ENCODE data around the gene ST7.

ST7 gene

DNA sequence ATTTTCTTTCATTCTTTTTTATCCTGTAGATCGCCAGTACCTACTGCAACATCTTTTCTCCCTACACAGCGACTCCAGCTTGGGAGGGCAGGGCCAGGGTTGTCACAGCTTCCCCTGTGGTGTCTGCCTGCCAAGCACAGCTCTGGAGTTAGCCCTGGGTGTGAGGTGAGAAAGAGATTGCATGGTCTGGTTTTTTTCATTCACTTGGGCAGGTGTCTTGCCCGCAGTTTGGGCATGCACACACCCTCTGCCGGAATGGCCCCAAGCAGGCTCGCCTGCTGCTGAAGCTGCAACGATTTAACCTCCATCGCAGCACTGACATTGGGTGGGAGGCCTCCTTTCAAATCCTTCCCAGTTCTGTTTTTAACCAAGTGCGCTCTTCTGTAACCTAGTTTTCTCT is 236.8 kb downstream of the ST7 start:
- DNase-seq (ENCODE audit: low read depth, low spot score): no peak

DNA sequence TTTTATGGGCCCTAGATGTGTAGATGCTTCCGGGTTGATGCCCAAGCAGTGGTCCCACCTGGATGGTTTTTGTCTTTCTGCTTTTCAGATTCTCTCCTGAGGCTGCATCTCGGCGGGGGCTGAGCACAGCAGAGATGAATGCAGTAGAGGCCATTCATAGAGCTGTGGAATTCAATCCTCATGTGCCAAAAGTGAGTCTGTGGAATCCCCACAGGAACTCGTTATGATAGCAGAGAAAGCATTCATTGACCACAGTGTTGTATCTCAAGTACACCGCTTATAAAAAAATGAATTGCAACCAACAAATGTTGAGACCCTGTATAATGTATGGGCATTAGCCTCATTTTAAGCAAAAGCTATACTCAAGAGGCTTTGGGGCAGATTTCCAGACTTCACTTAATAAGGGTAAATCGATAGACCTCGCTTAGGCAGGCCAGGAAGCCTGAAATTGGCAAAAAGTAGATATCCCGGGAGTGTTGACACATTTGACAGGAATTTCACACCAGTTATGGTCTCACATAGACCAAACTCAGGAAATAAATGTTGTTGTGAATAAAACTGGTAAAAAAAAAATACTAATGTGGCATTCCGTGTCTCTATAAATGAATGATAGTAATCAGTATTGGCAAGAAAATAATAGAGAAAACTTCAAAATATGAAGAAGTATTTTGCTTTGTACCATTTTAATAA is 237.6 kb downstream of the ST7 start:
- no peak for DNase-seq (ENCODE audit: low read depth, low spot score)

DNA sequence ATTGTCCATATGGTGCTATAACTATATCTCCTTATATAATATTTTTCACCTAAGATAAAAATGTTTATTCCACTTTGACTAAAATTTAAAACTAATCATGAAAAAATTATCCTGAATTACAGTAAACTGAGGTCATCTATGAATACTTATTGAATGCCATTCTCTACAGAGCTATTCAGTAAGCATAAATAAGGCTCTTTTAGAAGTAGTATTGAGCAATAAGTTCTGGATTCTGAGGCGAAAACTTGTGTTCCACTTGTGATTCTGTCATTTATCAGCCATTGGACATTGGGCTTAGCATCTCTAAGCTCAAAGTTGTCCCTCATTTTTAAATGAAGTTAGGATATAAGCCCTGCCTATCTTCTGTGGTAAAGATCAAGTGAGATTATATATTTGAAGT is 238.8 kb downstream of the ST7 start:
- no peak for DNase-seq (ENCODE audit: low read depth, low spot score)

- DNase-seq (ENCODE audit: low read depth, low spot score): no peak
Observed at GRCh38 chr7:117193564-117193963, 240.3 kb downstream of the ST7 start.

GRCh38 chr7:117194445-117194844 is 241.1 kb downstream of the ST7 start:
- no peak for DNase-seq (ENCODE audit: low read depth, low spot score)

- DNase-seq (ENCODE audit: low read depth, low spot score): no peak
Observed at GRCh38 chr7:117195361-117196029, 242.2 kb downstream of the ST7 start.

GRCh38 chr7:117200132-117200531 is 246.8 kb downstream of the ST7 start:
- DNase-seq (ENCODE audit: low read depth, low spot score): no peak

DNA sequence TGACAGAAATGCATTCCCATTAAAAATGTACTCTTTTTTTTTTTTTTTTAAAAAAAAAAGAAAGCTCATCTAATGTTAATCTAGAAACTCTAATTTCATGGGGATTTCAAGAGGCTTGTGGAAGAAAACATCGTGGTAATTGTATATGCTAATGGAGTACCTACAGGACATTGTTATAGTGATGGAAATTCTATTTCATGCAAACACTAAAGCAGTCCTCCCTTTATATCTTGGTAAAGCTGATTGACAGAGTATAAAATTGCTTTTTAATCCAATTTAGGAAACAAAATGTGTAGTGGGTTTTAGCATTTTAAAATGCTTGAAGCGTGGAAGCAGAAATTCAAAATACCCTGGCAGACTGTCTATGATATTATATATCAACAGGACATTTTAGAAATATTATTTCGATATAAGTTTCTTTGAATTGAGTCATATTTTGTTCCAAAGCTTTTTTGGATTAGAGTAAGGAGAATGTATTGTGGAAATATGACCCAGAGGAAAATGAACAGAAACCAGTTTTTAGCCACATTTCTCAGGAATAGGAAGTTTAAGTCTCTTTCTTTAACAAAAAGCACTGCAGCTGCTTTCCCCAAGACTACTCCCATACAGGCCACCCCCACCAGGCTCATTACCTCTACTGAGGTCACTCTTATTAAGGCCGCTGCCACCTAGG is 247.6 kb downstream of the ST7 start:
- no peak for DNase-seq (ENCODE audit: low read depth, low spot score)

DNA sequence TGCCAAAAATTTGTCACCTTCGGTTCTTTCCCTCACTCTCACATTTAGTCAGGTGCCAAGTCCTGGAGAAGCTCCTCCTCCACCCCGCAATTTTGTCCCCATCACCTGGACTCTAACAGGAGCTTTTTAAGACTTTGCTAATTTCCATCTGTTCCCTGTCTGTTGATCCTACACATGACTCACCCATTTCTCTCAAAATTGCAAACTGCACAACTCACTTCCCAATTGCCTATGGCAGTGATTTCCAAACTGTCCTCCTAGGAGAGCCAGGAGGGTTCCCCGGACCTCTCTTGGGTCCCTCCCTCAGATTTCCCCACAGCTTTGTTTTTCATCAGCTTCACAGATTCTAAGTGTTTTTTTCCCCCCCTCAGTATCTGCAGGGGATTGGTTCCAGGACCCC is 249.2 kb downstream of the ST7 start:
- DNase-seq (ENCODE audit: low read depth, low spot score): no peak

DNA sequence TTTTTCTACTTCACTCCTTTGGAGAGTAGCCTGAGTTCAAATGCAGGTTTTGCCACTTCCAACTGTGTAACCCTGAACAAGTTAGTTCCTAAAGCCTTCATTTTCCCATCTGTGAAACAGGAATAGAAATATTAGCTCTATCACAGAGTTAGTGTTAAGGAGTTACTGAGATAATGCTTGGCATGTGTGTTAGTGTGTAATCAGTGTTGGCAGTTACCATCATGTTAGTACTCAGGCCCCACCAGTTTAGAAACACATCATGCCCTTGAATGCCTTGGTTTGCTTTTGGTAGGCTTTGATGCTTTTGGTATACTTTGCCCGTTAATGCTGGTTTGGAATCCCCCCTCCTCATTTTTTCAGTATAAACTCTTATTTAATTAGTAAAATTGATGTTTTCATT is 249.9 kb downstream of the ST7 start:
- no peak for DNase-seq (ENCODE audit: low read depth, low spot score)

GRCh38 chr7:117205873-117206272 is 252.6 kb downstream of the ST7 start:
- DNase-seq (ENCODE audit: low read depth, low spot score): no peak

- DNase-seq (ENCODE audit: low read depth, low spot score): no peak
Observed at GRCh38 chr7:117208257-117208656, 255.0 kb downstream of the ST7 start.

- DNase-seq (ENCODE audit: low read depth, low spot score): no peak
Observed at GRCh38 chr7:117210397-117210796, 257.1 kb downstream of the ST7 start.

GRCh38 chr7:117210908-117211307 is 257.6 kb downstream of the ST7 start:
- DNase-seq (ENCODE audit: low read depth, low spot score): no peak

DNA sequence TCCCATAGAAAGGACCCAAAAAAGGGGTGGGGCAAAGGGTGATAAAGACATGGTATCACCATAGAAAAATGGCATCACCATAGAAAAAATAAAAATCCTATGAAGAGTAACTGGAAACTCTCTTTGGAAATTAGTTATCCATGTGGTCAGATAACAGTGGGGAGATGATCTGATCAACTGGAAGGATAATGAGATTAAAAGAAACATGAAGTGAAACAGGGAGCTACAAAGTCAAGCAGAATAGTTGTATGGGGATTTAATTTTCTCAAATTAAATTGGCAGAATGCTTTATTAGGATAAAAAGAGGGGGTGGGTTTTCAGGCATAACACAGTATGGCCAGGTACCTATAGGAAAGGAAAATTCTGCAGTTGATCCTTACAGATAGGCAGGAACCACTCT is 258.3 kb downstream of the ST7 start:
- DNase-seq (ENCODE audit: low read depth, low spot score): no peak

GRCh38 chr7:117212969-117213877 is 259.9 kb downstream of the ST7 start:
- no peak for DNase-seq (ENCODE audit: low read depth, low spot score)

DNA sequence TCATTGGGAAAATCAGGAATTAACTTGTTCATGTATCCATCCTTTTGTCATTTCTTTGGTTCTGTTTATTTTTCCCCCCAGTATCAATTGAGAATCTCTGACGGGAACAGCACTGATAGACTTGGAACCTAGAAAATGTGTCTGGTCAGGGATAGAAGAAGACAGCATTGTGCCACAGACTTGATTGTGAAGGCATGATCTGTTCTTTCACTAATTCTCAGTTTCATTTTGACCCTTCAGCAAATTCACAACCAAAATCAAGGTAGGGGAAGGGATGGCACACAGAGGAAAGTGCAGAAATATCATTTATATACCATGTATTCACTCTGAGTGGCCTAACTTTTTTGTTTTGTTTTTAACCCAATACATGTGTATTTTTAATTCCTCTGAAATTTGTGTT is 262.7 kb downstream of the ST7 start:
- DNase-seq (ENCODE audit: low read depth, low spot score): no peak

- DNase-seq (ENCODE audit: low read depth, low spot score): no peak
Observed at GRCh38 chr7:117216436-117217069, 263.3 kb downstream of the ST7 start.

DNA sequence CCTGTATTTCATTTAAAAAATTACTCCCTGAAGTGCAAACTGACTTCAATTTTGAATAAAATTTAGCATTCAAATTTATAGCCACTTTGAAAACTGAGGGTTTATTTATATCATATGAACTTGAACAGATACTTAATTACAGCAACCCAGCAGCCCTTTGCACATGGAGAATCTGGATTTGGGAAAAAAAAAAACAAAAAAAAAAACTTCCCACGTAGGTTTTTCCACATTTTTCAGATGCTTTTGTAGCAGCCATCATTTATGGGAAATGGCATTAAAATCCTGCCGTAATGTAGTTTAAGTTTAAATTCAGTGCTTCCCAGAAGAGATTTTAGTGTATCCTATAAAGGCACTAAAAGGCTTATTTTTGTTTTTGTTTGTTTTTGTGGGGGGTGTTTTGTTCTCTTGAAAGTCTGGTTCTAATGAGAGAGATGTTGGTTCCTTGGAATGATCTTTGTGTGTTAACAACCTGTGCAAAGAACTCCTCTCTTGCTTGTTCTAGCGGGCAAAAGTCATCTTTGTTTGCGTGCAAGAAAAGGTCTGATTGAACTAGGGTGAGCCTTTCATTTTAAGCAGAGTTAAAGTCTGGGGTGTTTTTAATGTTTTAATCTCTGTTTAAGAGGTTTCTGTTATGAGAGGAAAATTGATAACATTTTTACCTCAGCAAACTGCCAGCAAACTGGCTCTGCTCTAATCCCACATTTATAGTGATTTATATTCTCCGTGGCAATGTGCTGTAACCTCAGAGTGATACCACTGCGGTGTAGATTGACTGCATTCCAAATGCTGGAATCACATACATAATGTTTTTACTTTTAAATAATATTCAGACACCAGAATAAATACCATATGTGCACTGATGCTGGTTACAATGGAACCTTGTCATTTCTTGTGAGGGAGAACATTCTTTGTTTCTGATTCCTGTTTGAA is 264.1 kb downstream of the ST7 start:
- DNase-seq (ENCODE audit: low read depth, low spot score): no peak

DNA sequence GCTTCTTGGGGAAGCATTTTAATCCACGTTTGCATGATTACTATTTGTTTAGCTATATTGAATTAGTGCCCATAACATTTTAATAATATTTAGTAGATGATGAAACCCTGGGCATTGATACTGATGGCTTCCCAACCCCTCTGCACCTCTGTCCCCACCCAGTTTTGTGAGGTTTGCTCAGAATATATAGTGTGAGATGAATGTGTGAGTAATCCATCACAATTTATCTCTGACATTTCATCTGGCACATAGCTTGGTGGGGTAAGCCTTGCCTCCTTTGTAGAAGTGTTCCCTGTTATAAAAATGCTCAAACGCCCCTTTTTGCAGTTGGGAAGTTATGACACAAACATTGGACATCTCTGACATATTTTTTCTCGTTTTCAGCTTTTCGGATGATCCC is 265.4 kb downstream of the ST7 start:
- no peak for DNase-seq (ENCODE audit: low read depth, low spot score)
